Prostate gland (tissue), 2 donors: Measurements from ENCODE around the gene GHRL.

Experiments
- CTCF ChIP-seq, 4 experiments: fragments of 200-600 bp in 2 of 4; fragments of 450-650 bp in 2 of 4; sonication (generic) in 2 of 4; IDR thresholded peaks; 1 replicate in 3 of 4; 2 replicates in 1 of 4; pipeline ENCODE4 v1.5.1; 2016 to 2019; ENCODE audit warnings: antibody characterized with exemption in 4 of 4, mild to moderate bottlenecking in 2 of 4, moderate library complexity in 2 of 4
- POLR2A ChIP-seq: fragments of 450-650 bp; IDR thresholded peaks from one replicate; pipeline ENCODE4 v1.6.1; 2016; ENCODE audit warnings: antibody characterized with exemption, mild to moderate bottlenecking
- POLR2AphosphoS5 ChIP-seq: sonication (generic); formaldehyde crosslinking; IDR thresholded peaks from one replicate; pipeline ENCODE4 v1.6.1; 2017; ENCODE audit warnings: antibody characterized with exemption

DNA sequence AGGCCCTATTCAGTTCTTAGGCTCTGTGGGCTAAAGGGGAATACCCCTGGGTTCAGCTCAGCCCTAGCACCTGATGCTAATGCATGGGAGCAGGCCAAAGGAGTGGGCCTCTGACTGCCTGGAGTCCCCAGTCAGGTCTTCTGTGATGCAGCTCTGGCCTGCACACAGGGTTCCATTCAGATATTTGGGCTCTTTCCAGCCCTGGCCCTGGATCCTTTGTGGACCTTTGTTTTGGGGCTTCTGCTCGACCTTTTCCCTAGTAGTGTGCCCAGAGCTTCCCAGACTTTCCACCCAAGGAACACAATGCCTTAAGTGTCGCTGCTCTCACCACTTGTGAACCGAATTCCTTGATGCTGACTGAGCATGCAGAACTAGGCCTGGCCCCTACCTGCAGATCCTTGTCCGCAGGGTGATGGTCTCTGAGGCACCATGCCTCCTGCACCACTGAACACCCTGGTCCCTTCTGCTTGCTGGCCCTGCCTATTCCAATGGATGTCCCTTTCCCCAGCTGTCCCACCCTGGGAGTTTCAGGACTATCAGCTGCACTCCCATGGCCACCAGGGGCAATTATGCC lies 23.1 kb upstream of the GHRL start:
- TF ChIP-seq POLR2AphosphoS5 (no peak), CTCF (IDR thresholded peaks at IDR 0.05) (no peak), POLR2A (no peak)
